ENCODE results near the gene RER1.

The RER1 gene

DNA sequence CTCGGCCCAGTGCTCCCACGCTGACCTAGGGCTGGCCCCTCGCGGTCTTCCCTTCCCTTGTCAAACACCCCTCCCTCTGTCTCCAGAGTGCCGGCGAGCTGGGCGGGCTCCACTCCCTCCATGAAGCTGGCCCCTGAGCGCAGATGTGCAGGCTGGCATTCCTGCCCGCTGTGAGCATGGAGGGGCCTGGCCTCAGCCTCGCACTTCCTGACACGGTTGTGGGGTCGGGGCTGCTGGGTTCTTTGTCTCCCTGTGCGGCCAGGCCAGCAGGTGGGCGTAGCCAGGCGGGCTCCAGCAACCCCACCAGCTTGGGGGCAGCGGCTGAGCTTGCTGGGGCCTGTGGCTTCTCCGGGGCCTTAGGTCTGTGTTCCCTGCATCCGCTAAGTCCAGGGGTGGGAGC is 34.9 kb downstream of the RER1 start:
- Histone ChIP-seq H3K9me3 (ENCODE audit: insufficient read depth, low read depth, low read length) (0 out of 2 replicates have a peak, but pooled peaks cover 3% of the 10 kb centered on the region), H3K4me3 (ENCODE audit: low read length) (no peak overlapping the region), H3K4me1 (ENCODE audit: insufficient read depth, low read length) (no peaks in the 10 kb centered on the region), H3K27me3 (ENCODE audit: insufficient read depth, low read length) (peaks cover 2% of the 10 kb centered on the region; the same call in 1 of the 2 replicates), H3K9ac (ENCODE audit: low read depth, low read length) (no peak overlapping the region), H3K36me3 (ENCODE audit: insufficient read depth, low read length) (no peaks in the 10 kb centered on the region), H3K27ac (ENCODE audit: low read depth, low read length) (no peak overlapping the region)
- 88% methylated on average over 18 of the region's 18 CpGs for WGBS

DNA sequence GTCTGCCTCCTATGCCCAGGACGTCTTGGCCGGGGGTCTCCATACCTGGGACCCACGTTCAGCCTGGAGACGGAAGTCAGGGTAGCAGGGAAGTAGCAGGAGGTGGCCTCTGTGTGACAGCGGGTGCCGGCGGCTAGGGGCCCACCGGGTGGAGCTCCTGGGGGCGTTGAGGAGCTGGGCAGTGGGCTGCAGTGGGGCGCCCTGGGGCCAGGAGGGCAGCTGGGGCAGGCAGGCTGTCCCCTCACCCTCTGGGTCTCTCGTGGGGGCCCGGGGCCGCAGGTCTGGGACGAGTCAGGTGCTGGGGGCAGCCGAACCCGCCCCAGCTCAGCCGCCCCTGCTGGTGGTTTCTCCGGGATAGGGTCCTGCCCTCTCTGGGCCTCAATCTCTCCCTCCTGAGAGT is 35.4 kb downstream of the RER1 start:
- Histone ChIP-seq H3K27me3 (ENCODE audit: insufficient read depth, low read length) (peaks cover 2% of the 10 kb centered on the region; the same call in 1 of the 2 replicates), H3K27ac (ENCODE audit: low read depth, low read length) (no peak overlapping the region), H3K9ac (ENCODE audit: low read depth, low read length) (no peak overlapping the region), H3K9me3 (ENCODE audit: insufficient read depth, low read depth, low read length) (0 out of 2 replicates have a peak, but pooled peaks cover 3% of the 10 kb centered on the region), H3K36me3 (ENCODE audit: insufficient read depth, low read length) (no peaks in the 10 kb centered on the region), H3K4me3 (ENCODE audit: low read length) (no peak overlapping the region), H3K4me1 (ENCODE audit: insufficient read depth, low read length) (no peaks in the 10 kb centered on the region)
- WGBS: 90% methylated on average over 18 of the region's 18 CpGs

DNA sequence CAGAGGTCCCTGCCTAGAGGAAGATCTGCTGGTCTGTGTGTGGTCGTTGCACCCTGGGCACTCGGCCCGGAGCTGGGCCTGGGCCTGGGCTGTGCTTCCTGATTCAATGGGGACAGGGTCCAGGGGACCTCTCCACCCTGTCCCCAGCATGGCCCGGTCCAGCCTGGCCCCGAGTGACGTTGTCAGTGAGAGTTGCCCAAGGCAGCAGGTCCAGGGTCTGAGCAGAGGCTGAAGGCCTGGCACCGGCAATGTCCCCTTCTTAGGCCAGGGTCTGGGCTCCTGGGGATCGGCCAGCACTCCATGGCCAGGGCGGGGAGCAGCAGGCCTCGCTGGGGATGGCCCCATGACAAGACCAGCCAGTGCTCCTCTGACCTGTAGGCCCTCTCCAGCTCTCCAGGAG is 36.3 kb downstream of the RER1 start:
- no peak overlapping the region for H3K9ac ChIP-seq (ENCODE audit: low read depth, low read length)
- 94% methylated on average over 10 of the region's 10 CpGs for WGBS
- no peaks in the 10 kb centered on the region for H3K4me1 ChIP-seq (ENCODE audit: insufficient read depth, low read length)
- H3K4me3 ChIP-seq (ENCODE audit: low read length): no peak overlapping the region
- no peaks in the 10 kb centered on the region for H3K36me3 ChIP-seq (ENCODE audit: insufficient read depth, low read length)
- 0 out of 2 replicates have a peak, but pooled peaks cover 3% of the 10 kb centered on the region for H3K9me3 ChIP-seq (ENCODE audit: insufficient read depth, low read depth, low read length)
- H3K27me3 ChIP-seq (ENCODE audit: insufficient read depth, low read length): peaks cover 2% of the 10 kb centered on the region; the same call in 1 of the 2 replicates
- no peak overlapping the region for H3K27ac ChIP-seq (ENCODE audit: low read depth, low read length)

DNA sequence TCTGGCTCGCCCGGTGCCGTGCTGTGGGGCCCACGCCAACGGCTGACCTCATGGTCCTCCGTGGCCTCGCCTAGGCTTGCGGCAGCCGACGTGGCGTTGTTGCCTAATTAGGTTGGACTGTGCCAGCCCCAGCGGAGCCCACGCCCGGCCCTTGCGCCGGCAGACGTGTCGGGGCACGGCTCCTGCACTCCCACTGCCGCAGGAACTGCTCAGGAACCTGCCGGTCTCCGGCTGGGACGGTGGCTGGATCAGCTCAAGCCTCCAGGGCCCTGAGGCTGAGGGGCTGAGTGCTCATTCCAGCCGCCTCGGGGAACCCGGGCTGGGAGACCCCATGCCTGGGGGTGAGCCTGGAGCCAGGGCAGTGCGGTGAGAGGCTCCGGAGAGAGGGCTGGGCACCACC is 36.8 kb downstream of the RER1 start:
- 95% methylated on average over 28 of the region's 28 CpGs for WGBS
- no peaks in the 10 kb centered on the region for H3K27me3 ChIP-seq (ENCODE audit: insufficient read depth, low read length)
- H3K36me3 ChIP-seq (ENCODE audit: insufficient read depth, low read length): no peaks in the 10 kb centered on the region
- H3K27ac ChIP-seq (ENCODE audit: low read depth, low read length): no peak overlapping the region
- no peaks in the 10 kb centered on the region for H3K4me1 ChIP-seq (ENCODE audit: insufficient read depth, low read length)
- H3K4me3 ChIP-seq (ENCODE audit: low read length): no peak overlapping the region
- 0 out of 2 replicates have a peak, but pooled peaks cover 3% of the 10 kb centered on the region for H3K9me3 ChIP-seq (ENCODE audit: insufficient read depth, low read depth, low read length)
- H3K9ac ChIP-seq (ENCODE audit: low read depth, low read length): no peak overlapping the region

DNA sequence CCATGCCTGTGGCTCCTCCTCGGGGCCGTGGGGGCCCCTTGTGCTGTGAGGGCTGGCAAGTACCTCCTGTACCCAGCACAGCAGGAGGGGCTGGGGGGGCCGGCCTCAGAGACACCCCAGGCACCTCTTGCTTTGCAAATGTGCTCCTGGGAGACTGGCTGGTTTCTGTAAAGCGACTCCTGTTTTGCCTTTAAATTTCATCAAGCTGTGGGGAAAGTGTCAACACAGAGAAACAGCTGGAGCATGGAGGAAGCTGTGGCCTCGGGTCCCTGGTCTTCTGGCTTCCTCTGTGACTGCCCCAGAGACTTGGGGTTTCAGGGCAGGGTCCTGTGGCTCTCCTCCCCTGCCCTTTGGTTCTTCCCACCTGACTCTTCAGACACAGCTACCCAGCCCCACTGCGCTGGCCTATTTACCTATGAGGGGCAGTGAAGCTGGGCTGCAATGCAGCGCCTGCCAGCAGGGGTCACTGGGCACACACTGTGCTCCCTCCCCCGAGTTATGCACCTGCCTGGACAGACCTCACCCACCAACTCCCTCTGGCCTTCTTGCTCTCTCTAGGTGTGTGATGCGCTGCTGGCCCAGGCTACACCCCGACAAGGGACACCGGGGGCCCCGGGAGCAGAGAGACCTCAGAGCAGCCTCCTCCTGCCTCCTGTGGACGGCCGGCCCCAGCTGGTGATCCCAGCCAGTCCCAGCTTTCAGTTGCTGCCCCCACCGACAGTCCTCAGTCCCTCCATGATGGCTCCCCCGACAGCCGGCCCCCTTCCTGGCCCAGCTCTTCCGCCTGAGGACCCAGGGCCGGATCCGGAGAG is 38.3 kb downstream of the RER1 start:
- no peak overlapping the region for H3K4me3 ChIP-seq (ENCODE audit: low read length)
- 0 out of 2 replicates have a peak, but pooled peaks cover 3% of the 10 kb centered on the region for H3K9me3 ChIP-seq (ENCODE audit: insufficient read depth, low read depth, low read length)
- no peak overlapping the region for H3K9ac ChIP-seq (ENCODE audit: low read depth, low read length)
- H3K27me3 ChIP-seq (ENCODE audit: insufficient read depth, low read length): no peaks in the 10 kb centered on the region
- H3K4me1 ChIP-seq (ENCODE audit: insufficient read depth, low read length): no peaks in the 10 kb centered on the region
- H3K36me3 ChIP-seq (ENCODE audit: insufficient read depth, low read length): no peaks in the 10 kb centered on the region
- H3K27ac ChIP-seq (ENCODE audit: low read depth, low read length): no peak overlapping the region
- 83% methylated on average over 20 of the region's 20 CpGs for WGBS

DNA sequence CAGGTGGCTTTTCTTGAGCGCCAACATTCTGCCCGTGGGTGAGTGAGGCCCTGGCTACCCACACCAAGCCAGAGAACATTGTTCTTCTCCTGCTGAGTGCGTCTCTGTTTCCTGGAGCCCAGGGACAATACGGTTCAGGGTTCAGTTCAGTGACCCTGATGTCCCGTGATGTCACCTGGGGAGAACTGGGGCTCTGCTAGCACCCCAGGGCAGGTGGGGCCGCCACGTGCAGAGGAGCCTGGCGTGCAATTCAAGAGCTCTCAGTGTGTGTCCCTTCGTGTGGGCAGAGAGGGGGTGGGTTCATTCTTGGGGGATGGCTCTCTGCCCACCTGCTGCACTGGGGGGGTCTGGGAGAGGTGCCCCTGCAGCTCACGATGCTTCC is 38.9 kb downstream of the RER1 start:
- Histone ChIP-seq H3K27ac (ENCODE audit: low read depth, low read length) (no peak overlapping the region), H3K9me3 (ENCODE audit: insufficient read depth, low read depth, low read length) (0 out of 2 replicates have a peak, but pooled peaks cover 3% of the 10 kb centered on the region), H3K36me3 (ENCODE audit: insufficient read depth, low read length) (no peaks in the 10 kb centered on the region), H3K27me3 (ENCODE audit: insufficient read depth, low read length) (no peaks in the 10 kb centered on the region), H3K9ac (ENCODE audit: low read depth, low read length) (no peak overlapping the region), H3K4me1 (ENCODE audit: insufficient read depth, low read length) (no peaks in the 10 kb centered on the region), H3K4me3 (ENCODE audit: low read length) (no peak overlapping the region)
- WGBS: 88% methylated on average over 10 of the region's 10 CpGs

DNA sequence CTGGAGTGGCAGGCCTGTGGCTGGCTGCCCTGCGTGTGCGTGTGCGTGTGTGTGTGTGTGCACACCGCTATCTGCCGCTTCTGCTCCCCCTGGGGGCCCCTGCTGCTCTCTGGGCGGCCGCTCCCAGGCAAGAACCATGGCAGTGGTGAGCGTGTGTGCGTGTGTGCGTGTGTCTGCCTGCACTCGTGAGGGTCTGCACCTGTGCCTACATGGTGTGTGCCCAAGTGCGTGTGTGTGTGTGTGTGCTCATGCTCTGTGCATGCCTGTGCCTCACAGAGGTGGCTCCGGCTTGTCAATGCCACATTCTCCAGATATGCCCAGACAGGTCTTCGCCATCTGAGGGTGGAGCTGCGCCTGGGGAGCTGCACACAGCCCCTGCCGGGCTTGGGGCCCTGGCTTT is 39.5 kb downstream of the RER1 start:
- H3K9ac ChIP-seq (ENCODE audit: low read depth, low read length): no peak overlapping the region
- WGBS: 92% methylated on average over 16 of the region's 16 CpGs
- H3K9me3 ChIP-seq (ENCODE audit: insufficient read depth, low read depth, low read length): 0 out of 2 replicates have a peak, but pooled peaks cover 3% of the 10 kb centered on the region
- H3K27ac ChIP-seq (ENCODE audit: low read depth, low read length): no peak overlapping the region
- no peaks in the 10 kb centered on the region for H3K4me1 ChIP-seq (ENCODE audit: insufficient read depth, low read length)
- H3K36me3 ChIP-seq (ENCODE audit: insufficient read depth, low read length): no peaks in the 10 kb centered on the region
- no peaks in the 10 kb centered on the region for H3K27me3 ChIP-seq (ENCODE audit: insufficient read depth, low read length)
- H3K4me3 ChIP-seq (ENCODE audit: low read length): no peak overlapping the region

DNA sequence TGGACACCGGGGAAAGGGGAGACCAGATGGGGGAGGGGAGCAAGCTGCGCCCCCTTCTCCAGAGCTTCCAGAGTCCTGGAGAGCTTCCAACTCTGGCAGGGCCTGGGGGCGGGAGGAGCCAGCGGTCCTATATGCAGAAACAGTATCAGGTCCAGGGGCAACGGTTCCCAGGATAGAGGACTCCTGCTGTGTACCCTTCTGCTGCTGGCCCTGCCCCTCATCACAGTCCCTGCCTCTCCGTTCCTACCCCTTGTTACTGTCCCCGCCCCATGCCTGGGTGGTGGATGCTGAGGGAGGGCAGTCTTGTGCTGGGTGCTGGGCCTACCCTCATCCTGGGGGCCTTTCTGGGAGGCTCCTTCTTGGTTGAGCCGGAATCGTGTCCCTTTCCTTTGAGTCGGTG is 39.9 kb downstream of the RER1 start:
- H3K27ac ChIP-seq (ENCODE audit: low read depth, low read length): no peak overlapping the region
- 0 out of 2 replicates have a peak, but pooled peaks cover 3% of the 10 kb centered on the region for H3K9me3 ChIP-seq (ENCODE audit: insufficient read depth, low read depth, low read length)
- no peaks in the 10 kb centered on the region for H3K4me1 ChIP-seq (ENCODE audit: insufficient read depth, low read length)
- no peaks in the 10 kb centered on the region for H3K36me3 ChIP-seq (ENCODE audit: insufficient read depth, low read length)
- no peak overlapping the region for H3K4me3 ChIP-seq (ENCODE audit: low read length)
- H3K27me3 ChIP-seq (ENCODE audit: insufficient read depth, low read length): no peaks in the 10 kb centered on the region
- WGBS: 73% methylated on average over 10 of the region's 10 CpGs
- H3K9ac ChIP-seq (ENCODE audit: low read depth, low read length): no peak overlapping the region

DNA sequence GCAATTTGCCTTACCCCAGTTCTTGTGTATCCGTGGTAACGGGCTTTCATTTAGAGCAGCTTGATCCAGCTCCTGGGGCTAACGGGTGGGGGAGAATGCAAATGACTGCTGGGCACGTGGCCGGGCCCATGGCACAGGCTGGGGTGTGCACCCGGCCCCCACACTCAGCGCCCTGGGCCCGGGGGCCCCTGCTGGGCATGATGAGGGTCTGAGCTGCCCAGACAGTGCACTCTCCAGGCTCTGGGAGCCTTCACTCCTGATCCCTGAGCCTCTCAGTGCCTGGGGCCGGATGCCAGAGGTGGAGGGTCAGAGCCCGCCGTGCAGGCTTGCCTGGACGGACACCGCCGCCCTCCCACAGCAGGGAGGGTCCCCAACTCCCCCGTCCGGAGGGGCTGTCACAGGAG is 40.8 kb downstream of the RER1 start:
- H3K9me3 ChIP-seq (ENCODE audit: insufficient read depth, low read depth, low read length): 0 out of 2 replicates have a peak, but pooled peaks cover 3% of the 10 kb centered on the region
- no peaks in the 10 kb centered on the region for H3K27me3 ChIP-seq (ENCODE audit: insufficient read depth, low read length)
- H3K36me3 ChIP-seq (ENCODE audit: insufficient read depth, low read length): no peaks in the 10 kb centered on the region
- no peaks in the 10 kb centered on the region for H3K4me1 ChIP-seq (ENCODE audit: insufficient read depth, low read length)
- no peak overlapping the region for H3K9ac ChIP-seq (ENCODE audit: low read depth, low read length)
- no peak overlapping the region for H3K27ac ChIP-seq (ENCODE audit: low read depth, low read length)
- no peak overlapping the region for H3K4me3 ChIP-seq (ENCODE audit: low read length)
- 68% methylated on average over 16 of the region's 16 CpGs for WGBS

DNA sequence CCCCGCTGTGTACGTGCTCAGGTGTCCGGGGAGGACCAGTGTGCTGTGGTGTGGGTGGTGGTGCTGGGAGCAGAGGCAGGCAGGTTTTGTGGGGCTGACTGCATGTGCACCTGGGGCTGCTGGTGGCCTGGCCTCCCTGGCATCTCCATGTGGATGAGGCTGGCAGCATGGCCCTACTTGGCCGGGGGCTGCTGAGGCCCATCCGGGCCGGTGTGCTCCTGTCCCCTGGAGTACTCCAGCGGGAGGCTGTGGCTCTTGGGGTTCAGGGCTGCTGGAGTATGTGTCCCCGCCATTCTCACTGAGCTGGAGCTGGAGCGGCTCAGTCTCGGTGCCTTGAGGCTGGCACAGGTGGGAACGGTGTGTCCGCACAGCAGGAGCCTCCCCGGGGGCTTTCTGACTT is 41.6 kb downstream of the RER1 start:
- 89% methylated on average over 13 of the region's 13 CpGs for WGBS
- Histone ChIP-seq H3K36me3 (ENCODE audit: insufficient read depth, low read length) (no peaks in the 10 kb centered on the region), H3K27ac (ENCODE audit: low read depth, low read length) (no peak overlapping the region), H3K4me1 (ENCODE audit: insufficient read depth, low read length) (no peaks in the 10 kb centered on the region), H3K9me3 (ENCODE audit: insufficient read depth, low read depth, low read length) (0 out of 2 replicates have a peak, but pooled peaks cover 3% of the 10 kb centered on the region), H3K9ac (ENCODE audit: low read depth, low read length) (no peak overlapping the region), H3K4me3 (ENCODE audit: low read length) (no peak overlapping the region), H3K27me3 (ENCODE audit: insufficient read depth, low read length) (no peaks in the 10 kb centered on the region)

DNA sequence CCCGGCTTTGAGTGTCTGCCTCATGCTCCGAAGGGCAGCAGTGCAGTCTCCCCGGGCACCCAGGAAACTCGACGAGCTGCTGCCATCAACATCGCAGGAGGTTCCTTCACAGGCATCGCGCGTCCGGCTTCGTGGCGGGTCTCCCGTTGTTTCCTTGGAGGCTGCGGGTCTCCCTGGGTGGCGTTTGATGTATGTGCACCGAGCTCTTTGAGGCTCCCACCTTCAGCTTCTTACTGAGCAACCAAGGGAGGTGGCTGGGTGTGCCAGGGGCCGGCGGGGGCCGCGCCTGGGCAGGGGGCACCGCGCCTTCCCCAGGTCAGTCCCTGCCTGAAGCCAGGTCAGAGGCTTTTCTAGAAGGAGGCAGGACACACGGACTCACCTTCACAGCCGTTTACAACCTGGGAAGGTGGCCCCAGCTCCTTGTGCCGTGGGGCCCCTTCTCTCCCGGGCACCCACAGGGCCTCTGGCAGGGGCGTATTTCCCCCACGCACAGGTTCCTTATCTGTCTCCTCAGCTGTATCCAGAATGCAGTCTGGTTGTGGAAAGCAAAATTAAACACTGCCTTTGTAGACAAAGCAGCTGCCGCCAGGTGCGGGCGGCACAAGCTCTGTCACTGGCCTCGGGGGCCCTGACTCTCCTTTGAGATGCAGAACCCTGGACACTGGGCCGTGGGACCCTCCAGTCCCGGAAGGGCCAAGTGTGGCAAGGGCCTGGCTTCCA is 42.5 kb downstream of the RER1 start:
- no peak overlapping the region for H3K27ac ChIP-seq (ENCODE audit: low read depth, low read length)
- H3K4me3 ChIP-seq (ENCODE audit: low read length): no peak overlapping the region
- no peaks in the 10 kb centered on the region for H3K27me3 ChIP-seq (ENCODE audit: insufficient read depth, low read length)
- no peaks in the 10 kb centered on the region for H3K4me1 ChIP-seq (ENCODE audit: insufficient read depth, low read length)
- 93% methylated on average over 34 of the region's 34 CpGs for WGBS
- no peaks in the 10 kb centered on the region for H3K36me3 ChIP-seq (ENCODE audit: insufficient read depth, low read length)
- H3K9ac ChIP-seq (ENCODE audit: low read depth, low read length): no peak overlapping the region
- H3K9me3 ChIP-seq (ENCODE audit: insufficient read depth, low read depth, low read length): 0 out of 2 replicates have a peak, but pooled peaks cover 3% of the 10 kb centered on the region

All from HUES64 (cell line).